COR-L47 (cell line): ENCODE data around the gene UBE2D3.

Experiments
- DNase-seq: peaks from one replicate; lab custom pipeline; 2025; lab: John Stamatoyannopoulos, UW

UBE2D3 gene

DNA sequence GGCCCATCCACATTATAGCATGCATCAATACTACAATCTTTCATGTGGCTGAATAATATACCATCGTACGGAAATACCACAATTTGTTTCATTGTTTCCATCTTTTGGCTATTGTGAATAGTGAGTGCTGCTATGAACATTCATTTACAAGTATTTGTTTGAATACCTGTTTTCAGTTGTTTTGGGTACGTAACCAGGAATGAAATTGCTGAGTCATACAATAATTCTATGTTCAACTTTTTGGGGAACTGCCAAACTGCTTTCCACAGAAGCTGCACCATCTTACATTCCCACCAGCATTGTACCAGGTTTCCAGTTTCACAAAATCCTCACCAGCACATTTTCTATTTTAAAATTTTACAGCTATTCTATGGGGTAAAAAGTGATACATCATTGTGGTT lies 38.0 kb downstream of the UBE2D3 start:
- peak; percentile 8 for DNase-seq

DNA sequence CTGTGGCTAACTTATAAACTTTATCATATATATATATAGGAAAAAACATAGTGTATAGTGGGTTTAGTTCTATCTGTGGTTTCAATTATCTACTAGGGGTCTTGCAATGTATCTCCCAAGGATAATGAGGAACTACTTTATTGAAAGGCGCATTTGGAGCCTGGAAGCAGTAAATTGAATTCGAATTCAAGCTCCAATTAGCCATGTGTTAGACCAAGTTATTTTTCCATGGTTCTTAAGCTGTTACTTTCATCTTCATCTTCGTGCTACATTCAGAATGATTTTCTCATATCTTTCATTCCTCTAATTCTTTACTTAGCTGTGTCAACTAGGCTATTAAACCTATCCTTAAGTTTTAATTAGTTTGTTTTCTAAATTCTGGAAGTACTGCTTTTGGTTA lies 39.4 kb downstream of the UBE2D3 start:
- DNase-seq: no peak

DNA sequence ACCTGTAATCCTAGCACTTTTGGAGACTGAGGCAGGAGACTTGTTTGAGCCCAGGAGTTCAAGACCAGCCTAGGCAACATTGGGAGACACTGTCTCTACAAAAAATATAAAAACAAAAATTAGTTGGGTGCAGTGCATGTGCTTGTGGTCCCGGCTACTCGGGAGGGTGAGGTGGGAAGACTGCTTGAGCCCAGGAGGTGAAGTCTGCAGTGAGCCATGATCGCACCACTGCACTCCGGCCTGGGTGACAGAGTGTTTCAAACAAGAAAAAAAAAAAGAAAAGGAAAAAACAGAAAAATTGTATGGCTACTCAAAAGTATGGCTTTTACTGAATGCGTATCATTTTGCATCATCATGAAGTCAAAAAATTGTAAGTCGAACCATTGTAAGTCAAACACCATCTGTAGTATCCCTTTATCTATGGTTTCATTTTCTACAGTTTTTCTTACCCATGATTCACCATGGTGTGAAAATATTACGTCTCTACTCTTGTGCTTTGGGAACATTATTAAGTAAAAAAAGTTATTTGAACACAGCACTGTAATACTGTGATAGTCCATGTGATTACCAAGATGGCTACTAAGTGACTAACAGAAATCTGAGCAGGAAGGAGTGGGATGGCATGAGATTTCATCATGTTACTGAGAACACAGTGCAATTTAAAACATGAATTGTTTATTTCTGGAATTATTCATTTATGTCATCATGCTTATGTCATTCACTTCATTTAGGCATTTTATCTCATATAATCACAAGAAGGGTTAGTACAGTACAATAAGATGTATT lies 40.1 kb downstream of the UBE2D3 start:
- DNase-seq: no peak

DNA sequence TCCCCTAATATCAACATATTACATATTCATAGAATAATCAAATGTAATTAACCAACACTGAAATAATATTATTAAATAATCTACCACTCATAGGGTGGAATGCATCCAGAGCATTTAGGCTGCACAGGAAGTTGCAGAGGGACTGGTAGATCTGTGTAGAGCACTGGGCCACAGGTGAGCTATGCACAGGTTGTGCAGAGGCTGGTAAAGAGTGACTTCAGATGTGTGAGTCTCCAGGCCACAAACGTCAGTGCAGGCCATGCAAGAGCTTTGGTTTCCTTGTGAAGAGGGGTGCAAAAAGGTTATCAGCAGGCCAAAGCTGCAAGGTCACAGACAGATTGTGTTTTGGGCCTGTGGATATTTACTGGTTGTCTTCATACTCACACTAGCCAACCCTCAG lies 41.1 kb downstream of the UBE2D3 start:
- DNase-seq: no peak

DNA sequence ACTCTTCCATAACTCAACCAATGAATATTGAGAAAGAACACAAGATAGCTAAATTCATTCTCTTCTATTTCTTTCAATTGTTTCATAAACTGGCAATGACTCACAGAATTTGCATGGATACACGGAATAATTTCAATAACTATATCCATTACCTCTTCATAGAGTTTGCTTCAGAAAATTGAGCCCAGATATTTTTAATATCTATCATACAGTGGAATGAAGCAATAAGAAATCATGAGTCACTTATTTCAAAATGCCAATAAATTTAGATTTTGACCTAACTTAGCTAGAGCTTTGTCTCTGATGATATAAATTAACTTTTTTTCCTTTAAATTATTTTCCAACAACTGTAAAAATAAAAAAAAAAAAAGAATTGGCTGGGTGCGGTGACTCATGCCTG lies 44.3 kb downstream of the UBE2D3 start:
- no peak for DNase-seq

DNA sequence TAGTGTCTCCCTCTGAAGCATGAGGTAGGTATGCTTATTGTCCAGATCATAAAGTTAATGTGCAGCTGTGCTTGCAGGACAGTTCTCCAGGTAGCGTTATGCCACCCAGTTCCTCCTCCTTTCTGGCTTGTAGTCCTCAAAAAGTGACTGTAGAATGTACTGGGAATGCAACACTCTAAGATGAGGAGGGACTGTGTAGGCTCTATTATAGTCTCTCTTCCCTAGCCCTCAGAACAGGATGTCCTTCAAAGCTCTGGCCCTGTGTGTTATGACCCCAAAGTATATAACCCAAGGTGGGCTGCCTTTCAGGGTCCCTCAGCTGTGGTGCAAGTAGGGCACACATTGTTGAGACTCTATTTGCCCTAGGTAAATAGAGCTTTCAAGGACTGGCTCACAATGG lies 45.8 kb downstream of the UBE2D3 start:
- DNase-seq: no peak

DNA sequence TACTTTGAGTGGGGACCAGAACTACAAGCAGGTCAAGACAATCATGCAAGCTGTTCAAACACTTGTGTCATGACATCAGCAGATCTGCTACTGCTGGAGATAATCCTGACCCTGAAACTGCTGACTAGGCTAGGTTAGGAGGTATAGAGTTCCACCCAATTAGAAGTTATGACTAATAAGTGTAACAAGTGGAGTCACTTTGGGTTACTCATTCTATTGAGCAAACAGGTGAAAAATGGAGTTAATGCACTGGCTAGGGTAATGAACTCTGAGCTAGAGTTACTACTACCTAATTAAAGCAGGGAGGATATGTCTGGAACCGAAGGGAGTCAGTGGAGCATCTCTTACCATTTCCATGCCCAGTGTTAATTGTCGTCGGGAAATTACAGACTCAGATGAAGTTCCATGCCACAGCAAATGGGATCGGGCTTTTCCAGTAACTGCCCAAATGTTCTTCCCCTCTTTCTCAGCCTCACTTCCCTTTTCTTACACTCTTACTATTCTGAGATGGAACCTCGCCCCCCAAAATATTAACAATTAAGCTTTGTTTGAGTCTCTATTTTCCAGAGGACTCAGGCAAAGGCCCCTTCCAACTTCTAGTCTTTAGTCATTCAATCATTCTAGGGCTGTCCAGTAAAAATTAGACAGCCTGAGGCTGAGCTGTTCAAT lies 46.7 kb downstream of the UBE2D3 start:
- DNase-seq: no peak

DNA sequence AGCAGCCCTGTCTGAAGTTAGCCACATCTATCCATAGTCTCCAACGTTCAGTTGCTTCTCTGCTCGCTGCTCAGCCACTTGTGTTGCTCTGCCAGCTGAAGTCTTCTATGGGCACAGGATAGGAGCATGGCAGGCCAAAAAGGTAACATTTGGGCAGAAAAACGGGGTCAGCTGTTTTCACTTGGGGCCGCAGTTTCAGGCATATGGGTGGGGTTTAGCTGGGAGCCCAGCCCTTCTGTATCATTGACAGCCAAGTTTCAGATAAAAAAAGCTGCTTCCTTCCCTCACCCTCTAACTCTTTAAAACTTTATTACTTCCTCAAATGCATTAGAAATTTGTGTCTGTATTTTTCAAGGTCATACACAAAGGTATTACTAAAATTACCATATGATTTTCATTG lies 48.1 kb downstream of the UBE2D3 start:
- no peak for DNase-seq

DNA sequence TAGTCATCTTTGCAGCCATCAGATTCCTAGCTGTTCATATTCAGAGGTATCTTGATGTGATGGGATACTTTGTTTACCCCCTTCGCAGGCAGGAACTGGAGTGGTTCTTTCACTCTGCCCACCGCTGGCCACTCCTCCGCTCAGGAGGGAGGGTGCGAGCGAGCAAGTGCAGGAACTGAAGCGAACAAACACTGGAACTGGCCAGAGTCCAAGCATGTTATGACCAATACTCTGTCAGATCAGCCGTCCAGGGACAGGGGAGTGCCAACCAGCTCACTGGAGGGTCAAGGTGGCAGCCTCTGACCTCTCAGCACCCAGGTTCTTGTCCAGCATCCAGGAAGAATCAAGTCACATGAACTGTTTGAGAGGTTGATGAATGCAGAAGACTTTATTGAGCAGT lies 48.6 kb downstream of the UBE2D3 start:
- DNase-seq: no peak

DNA sequence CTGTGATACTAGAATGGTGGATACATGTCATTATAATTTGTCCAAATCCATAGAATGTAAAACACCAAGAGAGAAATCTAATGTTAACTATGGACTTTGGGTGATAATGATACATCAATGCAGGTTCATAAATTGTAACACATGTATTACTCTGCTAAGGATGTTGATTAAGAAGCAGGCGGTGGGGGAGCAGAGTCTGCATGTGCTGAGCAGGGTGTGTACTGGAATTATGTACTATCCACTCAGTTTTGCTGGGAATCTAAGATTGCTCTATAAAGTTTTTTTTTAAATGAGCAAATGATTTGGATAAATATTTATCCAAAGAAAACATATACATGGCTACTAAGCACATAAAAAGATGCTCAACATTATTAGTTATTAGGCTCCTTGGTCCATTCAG lies 51.5 kb downstream of the UBE2D3 start:
- DNase-seq: no peak

DNA sequence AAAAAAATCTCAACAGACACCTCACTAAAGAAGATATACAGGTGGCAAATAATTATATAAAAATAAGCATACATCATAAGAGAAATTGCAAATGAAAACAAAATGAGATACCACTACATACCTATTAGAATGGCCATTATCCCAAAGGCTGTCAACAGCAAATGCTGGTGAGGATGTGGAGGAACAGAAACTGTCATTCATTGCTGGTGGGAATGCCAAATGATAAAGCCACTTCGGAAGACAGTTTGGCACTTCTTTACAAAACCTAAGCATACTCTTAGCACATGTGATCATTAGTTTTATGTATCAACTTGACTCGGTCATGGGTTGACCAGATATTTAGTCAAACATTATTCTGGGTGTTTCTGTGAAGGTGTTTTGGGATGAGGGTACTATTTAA lies 53.1 kb downstream of the UBE2D3 start:
- DNase-seq: no peak

DNA sequence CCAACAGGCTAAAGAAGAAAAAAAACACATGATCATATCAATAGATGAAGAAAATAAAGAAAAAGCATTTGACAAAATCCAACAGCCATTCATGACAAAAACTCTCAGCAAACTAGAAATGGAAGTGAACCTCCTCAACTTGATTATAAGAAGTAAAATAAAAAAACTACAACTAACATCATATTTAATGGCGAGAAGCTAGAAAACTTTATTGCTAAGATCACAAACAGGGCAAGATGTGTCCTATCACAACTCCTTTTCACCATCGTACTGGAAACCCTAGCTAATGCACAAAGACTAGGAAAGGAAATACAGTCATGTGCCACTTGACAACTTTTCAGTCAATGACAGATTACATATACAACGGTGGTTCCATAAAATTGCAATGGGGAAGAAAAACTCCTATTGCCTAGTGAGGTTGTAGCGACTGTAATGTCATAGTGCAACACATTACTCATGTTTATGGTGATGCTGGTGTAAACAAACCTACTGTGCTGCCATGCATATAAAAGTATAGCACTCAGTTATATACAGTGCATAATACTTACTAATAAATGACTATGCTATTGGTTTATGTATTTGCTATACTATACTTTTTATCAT lies 54.5 kb downstream of the UBE2D3 start:
- DNase-seq: no peak

DNA sequence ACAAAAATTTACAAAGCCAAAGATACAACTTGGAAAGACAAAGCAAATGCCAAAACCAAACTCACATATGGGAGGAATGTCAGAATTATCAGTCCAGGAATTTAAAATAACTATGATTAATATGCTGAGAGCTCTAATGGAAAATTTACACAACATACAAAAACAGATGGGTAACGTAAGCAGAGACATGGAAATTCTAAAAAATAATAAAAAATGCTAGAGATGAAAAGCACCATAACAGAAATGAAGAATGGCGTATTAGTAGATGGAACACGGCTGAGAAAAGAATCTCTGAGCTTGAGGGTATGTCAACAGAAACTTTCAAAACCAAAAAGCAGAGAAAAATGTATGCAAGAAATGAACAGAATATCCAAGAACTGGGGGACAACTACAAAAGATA lies 62.5 kb downstream of the UBE2D3 start:
- no peak for DNase-seq

DNA sequence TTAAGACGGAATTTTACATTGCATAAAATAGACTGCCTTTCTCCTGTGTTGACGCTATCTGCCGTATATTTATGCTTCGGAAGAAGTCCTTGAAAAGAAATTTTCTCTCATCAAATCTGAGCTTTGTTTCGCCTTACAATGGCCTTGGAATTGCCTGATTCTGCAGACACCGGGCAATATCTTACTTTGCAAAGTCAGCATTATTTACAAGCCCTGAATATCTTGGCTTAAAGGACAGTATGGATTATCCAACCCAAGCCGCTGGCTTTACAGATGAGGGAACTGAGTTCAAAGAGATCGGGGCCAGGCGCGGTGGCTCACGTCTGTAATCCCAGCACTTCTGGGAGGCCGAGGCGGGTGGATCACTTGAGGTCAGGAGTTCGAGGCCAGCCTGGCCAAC lies 65.4 kb downstream of the UBE2D3 start:
- no peak for DNase-seq

DNA sequence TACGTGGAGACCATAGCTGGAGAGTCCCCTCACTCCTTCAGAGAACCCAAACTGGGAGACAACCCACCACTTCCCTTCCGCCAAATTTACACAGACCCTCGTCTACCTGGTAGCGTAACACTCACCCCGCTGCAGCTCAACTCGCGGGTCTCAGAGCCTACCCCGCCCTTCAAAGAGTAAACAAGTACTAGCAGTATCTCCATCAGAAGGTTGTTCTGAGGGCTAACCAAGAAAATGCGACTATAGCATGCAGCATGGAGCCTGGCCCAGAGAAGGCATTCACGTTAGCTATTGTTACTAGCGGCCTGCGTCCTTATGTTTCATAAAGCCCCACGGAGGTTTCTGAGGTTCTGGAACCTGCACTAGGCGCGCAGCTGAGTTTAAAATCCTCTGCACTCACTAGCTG lies 66.1 kb downstream of the UBE2D3 start:
- no peak for DNase-seq

DNA sequence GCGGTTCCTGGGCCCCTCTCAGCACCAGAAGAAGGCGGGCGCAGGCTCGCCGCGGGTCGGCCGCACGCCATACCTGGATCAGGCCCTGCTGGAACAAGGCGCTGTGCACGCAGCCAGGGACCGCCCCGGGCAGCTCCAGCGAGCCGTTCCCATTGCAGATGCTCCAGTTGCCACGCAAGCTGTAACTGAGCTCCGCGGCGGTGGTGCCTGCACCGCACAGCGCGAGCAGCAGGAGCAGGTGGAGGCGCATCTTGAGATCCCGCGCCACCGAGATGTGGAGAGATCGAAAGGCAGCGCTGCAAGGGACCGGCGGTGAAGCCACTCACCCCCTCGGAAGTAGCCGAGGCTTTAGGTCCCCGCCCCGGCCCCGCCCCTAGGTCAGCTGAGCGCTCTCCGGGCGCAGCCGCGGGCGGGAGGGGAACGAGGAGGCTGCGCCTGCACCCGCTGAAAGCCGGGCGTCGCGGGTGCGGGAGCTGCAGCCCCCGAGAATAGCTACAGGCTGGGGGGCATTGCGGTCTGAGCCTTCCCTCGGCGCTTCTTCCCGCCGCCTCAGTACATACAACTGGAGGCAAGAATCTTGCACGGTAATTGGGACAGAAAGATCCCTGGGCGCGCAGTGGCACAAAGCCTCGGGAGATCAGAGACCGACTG lies 66.6 kb downstream of the UBE2D3 start, which contains the start of gene MANBA:
TSS of gene MANBA (minus strand) at position 324 of the 651 bp plus-strand sequence. CDS start at position 250, 74 bp downstream.
- peak; percentile 71 for DNase-seq

DNA sequence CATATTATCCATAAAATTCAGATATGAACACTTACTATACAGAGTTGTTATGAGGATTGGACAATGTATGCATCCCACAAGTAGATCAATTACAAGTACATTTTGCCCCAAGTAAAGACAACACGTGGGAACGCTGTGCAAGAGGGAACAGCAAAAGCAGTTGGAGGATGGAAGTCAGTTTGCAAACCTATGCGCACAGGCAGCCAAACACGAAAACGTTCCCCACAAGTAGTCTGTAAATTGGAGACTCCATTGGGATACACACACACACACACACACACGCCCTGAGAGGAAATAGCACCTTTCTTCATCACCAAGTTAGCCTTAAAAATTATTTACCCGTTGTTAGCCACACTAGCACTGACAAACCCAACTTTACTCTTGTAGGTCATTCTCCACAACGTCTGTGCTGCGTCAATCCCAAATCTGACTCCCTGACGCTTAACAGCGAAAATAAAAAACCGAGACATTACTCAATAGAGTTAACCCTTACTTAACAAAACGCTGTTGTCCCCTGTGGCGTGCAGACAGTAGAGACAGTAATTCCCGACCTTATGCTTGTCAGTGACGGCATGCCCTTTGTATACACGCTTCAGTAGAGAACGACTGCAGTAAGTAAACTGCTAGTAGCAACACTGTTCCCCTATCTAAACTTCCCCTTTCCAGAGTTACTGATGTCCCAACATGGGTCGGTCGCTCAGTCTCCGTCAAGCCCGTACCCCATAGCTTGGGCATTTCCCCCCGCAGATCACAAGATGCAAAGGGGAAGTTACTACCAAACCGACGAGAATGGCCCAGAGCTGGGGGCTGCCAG lies 67.3 kb downstream of the UBE2D3 start:
- peak; percentile 10 for DNase-seq

DNA sequence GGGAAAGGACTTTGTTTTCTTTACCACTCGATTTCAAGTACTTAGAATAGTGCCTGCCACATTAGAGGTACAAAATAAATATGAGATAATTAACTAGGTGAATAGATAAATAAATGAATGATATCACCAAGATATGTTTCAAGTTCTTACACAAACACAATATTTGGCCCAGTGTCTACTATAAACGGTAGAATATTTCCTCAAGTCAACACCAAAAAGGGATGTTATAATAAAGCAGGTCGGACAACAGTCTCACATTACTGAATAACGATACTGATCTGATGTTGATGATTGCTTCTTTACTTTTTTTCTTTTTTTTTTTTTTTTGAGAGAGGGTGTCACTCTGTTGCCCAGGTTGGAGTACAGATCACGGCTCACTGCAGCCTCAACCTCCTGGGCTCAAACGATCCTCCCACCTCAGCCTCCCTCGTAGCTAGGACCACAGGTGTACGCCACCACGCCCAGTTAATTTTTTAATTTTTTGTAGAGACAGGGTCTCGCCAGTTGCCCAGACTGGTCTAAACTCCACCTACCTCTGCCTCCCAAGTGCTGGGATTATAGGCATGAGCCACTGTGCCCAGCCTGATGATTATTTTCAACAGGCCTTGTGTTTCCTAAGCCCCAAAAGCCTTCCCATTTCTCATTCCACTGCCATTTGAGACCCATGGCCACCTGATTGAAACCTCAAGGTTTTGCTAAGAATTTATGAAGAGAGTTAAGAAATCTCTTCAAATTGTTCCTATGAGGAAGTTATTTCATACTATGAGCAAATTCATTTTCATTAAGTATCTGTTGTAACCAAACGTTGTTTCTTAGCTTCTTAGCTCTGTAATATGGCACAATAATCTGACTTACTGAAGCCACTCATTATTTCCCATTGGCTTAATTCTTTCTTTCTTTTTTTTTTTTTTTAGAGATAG lies 68.8 kb downstream of the UBE2D3 start:
- DNase-seq: no peak

DNA sequence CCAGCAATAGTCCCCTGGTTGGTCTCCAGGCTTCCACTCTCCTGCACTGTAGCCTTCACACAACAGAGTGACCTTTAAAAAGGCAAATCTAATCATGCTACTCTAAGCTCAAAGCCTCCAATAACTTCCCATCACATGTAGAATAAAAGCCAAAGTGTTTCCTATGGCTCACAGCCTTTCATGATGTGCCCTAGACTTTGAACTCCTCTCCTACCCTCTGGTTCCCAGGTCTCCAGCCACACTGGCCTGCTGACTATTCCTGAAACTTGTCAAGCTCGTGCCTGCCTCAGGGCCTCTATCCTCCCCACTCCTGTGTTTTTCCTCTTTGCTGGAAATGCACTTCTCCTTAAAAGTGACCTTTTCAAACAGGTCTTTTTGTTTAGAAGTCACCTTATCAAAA lies 69.7 kb downstream of the UBE2D3 start:
- no peak for DNase-seq

DNA sequence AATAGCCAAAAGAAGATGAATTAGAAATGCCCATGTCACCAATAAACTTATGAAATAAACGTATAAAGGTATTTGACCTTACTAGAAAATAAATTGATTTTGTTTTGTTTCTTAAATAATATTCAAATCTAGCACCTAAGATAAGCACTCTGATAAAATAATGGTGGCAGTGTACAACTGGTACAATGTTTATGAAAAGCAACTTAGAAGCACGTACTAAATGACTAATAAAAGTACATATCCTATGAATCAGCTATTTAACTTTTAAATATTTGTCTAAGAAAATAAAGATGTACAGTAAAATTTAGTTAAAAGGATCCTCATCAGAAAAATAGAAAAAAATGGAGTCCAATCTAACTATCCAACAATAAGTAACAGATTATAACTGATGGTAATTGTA lies 73.3 kb downstream of the UBE2D3 start:
- DNase-seq: no peak

DNA sequence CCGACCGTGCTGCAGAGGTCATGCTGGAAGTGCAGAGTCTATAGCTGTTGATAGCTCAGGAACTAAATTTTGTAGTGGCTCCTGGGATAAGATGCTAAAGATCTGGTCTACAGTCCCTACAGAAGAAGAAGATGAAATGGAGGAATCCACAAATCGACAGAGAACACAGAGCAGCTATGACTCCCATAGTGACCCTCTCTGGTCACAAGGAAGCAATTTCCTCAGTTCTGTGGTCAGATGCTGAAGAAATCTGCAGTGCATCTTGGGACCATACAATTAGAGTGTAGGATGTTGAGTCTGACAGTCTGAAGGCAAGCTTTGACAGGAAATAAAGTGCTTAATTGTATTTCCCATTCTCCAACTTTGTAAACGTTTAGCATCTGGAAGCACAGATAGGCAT lies 75.4 kb downstream of the UBE2D3 start:
- no peak for DNase-seq
